HAP-1 (cell line): ENCODE results near the gene MDGA2.
"Not testable (repeated sequence)": the region's sequence is repeated elsewhere in the genome, so short reads cannot be mapped to it uniquely, and the experiment has no call there.

Experiments
- DNase-seq, 2 experiments: peaks; one replicate each; pipeline ENCODE4 v3.0.0-alpha.2; 2016 to 2020; ENCODE audit warnings: low spot score in 2 of 2
- H3K27me3 ChIP-seq: fragments of 250-450 bp; sonication (Bioruptor Pico); 2 replicates; pipeline ENCODE4 v1.5.1; 2020; ENCODE audit warnings: low read depth, mild to moderate bottlenecking, moderate library complexity
- H3K36me3 ChIP-seq: fragments of 250-450 bp; sonication (Bioruptor Pico); replicated peaks from 2 replicates; pipeline ENCODE4 v1.5.1; 2020; ENCODE audit warnings: mild to moderate bottlenecking
- H3K4me1 ChIP-seq: fragments of 250-450 bp; sonication (Bioruptor Pico); 2 replicates; pipeline ENCODE4 v1.5.1; 2020; ENCODE audit warnings: mild to moderate bottlenecking
- H3K4me3 ChIP-seq: fragments of 250-450 bp; sonication (Bioruptor Pico); 2 replicates; pipeline ENCODE4 v1.5.1; 2020; ENCODE audit warnings: mild to moderate bottlenecking, moderate library complexity
- H3K9me3 ChIP-seq: fragments of 250-450 bp; sonication (Bioruptor Pico); 2 replicates; pipeline ENCODE4 v1.5.1; 2020; ENCODE audit warnings: mild to moderate bottlenecking, moderate library complexity
- in situ Hi-C: fragments of 300-500 bp; cut with MboI; formaldehyde crosslinking; loops from 3 replicates; pipeline ENCODE4 v1.14.3; 2020; ENCODE audit warnings: low sequenced_read_pairs, inconsistent platforms, mixed read lengths

Gene MDGA2

DNA sequence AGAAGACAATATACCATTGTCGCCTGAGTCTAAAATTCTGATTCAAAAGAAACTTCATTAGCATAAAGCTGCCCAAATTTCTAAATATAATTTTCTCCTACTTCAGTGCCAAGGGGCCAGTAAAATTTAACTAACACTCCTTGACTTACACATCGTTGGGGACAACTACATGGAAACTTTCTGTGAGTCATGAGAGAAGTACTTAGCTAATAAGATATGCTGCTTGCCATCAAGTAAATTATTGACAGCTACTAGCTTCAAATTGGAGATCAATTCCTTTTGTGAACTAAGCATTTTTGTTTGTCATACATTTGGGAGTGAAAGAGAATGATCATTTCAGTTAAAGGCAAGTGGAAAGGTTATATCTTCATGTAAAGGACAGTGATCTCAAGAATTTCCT lies 373.3 kb downstream of the MDGA2 start:
- Histone ChIP-seq H3K4me1 (no peaks in the 10 kb centered on the region), H3K9me3 (no peaks in the 10 kb centered on the region), H3K36me3 (no peaks in the 10 kb centered on the region), H3K27me3 (no peaks in the 10 kb centered on the region), H3K4me3 (no peak overlapping the region)
- DNase-seq, result no peak
- in situ Hi-C loops, result no loop called here

DNA sequence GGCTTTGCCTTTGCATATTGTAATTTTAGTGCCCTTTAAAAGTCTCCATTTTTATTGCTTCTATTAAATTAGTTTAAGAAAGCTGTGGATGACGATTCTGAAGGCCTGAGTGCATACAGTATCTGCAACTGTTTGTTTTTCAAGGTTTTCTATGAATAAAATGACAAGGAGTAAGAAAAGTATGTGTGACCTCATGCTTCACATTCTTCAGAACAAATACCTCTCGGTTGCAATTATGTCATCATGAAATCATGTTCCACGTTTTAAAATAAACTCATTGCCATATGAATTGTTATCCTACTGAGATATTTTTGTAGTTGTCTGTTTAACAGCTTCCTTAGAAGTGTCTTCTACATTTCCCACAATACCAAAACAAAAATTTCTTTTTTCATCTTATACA lies 374.6 kb downstream of the MDGA2 start:
- no peak overlapping the region for H3K4me3 ChIP-seq
- no peaks in the 10 kb centered on the region for H3K9me3 ChIP-seq
- DNase-seq, result no peak
- H3K4me1 ChIP-seq, result no peaks in the 10 kb centered on the region
- no peaks in the 10 kb centered on the region for H3K36me3 ChIP-seq
- H3K27me3 ChIP-seq, result no peaks in the 10 kb centered on the region
- in situ Hi-C loops, result no loop called here

DNA sequence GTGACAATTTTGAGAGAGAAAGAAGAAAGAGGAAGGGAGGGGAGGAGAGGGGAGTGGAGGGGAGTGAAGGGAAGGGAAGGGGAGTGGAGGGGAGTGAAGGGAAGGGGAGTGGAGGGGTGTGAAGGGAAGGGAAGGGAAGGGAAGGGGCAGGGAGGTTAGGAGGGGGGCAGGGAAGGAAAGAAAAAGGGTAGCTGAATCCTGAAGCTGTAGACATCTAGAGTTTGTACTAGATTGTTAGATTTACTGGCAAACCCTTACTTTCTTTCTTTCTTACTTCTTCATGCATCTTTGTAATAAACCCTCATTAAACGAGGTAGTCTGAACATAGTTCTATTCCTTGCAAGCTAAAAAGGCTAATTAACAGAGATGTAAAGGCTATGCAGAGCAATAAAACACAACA lies 378.0 kb downstream of the MDGA2 start:
- DNase-seq, result no peak
- Histone ChIP-seq H3K4me3 (no peak overlapping the region), H3K4me1 (no peaks in the 10 kb centered on the region), H3K36me3 (no peaks in the 10 kb centered on the region), H3K27me3 (no peaks in the 10 kb centered on the region), H3K9me3 (0 out of 2 replicates have a peak, but pooled peaks cover 2% of the 10 kb centered on the region)
- in situ Hi-C loops, result no loop called here

DNA sequence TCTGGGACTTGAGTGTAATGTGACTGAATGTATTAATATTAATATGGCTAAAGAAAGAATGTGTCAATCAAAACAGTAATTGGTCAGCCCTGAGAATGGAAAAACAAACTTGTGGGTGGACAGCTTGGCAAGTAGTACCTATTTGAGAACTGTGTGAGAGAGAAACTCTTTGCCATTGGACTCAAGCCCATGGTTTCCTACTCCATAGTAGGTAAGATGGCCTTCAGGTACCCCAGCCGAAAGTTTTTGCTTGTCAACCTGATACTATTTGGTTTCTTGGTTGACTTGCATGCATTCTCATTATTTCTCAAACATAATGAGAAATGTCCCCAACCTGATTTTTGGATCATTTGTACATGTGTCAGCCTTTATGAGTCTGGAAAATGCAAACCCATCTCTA lies 391.1 kb downstream of the MDGA2 start:
- H3K4me3 ChIP-seq, result no peak overlapping the region
- H3K4me1 ChIP-seq, result no peaks in the 10 kb centered on the region
- in situ Hi-C loops, result no loop called here
- no peaks in the 10 kb centered on the region for H3K9me3 ChIP-seq
- no peaks in the 10 kb centered on the region for H3K27me3 ChIP-seq
- no peaks in the 10 kb centered on the region for H3K36me3 ChIP-seq
- no peak for DNase-seq

DNA sequence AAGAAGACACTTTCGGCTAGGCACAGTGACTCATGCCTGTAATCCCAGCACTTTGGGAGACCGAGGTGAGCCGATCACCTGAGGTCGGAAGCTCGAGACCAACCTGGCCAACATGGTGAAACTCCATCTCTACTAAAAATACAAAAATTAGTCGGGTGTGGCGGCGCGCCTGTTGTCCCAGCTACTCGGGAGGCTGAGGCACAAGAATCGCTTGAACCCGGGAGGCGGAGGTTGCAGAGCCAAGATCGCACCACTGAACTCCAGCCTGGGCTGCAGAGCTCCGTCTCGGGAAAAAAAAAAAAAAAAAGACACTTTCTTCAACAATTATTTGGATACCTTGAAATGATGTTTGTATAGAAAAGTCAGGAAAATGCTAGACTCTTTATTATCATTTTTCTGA lies 393.6 kb downstream of the MDGA2 start:
- H3K27me3 ChIP-seq, H3K4me3 ChIP-seq, DNase-seq, in situ Hi-C loops, H3K4me1 ChIP-seq, H3K9me3 ChIP-seq, H3K36me3 ChIP-seq: not testable (repeated sequence)

DNA sequence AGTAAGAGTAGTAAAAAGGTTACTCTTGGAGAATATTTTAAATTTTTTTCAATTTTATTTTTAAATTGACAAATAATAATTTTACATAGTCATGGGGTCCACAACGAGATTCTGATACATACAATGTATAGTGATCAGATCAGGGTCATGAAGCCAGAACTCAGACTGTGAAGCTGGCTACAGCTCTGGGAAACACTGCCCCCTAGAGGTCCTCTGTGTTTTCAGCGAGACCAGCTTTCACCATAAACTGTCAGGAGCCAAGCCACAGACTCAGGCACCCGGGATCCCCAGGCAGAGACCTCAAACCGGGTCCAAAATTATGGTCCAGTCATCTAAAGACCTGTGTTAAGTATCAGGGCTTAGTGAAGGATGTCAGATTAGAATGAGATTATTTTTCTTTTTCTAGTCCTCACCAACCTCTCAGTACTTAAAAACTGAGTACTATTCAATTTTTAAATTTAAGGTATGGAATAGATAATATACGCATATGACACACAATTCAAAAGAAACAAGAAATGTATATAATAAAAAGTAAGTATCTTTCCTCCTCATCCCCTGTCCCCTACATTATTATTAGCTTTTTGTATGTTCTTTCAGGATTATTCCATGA lies 397.1 kb downstream of the MDGA2 start:
- in situ Hi-C loops, result no loop called here
- DNase-seq, result peak; percentile 3 to 52
- no peaks in the 10 kb centered on the region for H3K36me3 ChIP-seq
- H3K4me1 ChIP-seq, result no peaks in the 10 kb centered on the region
- no peak overlapping the region for H3K4me3 ChIP-seq
- H3K27me3 ChIP-seq, result no peaks in the 10 kb centered on the region
- no peaks in the 10 kb centered on the region; the same call in 1 of the 2 replicates for H3K9me3 ChIP-seq

DNA sequence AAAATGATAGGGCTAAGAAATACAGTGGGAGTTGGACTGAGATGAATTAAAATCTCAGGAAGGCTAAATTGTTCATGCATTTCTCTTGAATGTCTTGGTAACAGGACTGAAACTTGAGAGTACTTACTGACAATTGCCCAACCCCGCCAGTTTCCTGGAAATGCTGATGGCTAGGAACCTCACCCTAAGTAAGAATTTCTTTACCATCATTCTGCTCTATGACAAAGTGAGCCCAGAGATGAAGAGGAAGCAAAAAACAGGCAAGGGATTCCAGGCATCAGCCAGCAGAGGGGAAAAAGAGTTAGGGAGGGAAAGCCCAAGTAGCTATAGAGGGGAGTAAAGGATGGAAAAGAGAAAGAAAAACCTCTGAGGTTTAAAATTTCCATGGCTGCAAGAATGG lies 397.7 kb downstream of the MDGA2 start:
- no peak overlapping the region for H3K4me3 ChIP-seq
- no peaks in the 10 kb centered on the region for H3K36me3 ChIP-seq
- H3K27me3 ChIP-seq, result no peaks in the 10 kb centered on the region
- in situ Hi-C loops, result no loop called here
- no peaks in the 10 kb centered on the region for H3K4me1 ChIP-seq
- DNase-seq, result no peak
- H3K9me3 ChIP-seq, result no peaks in the 10 kb centered on the region; the same call in 1 of the 2 replicates

DNA sequence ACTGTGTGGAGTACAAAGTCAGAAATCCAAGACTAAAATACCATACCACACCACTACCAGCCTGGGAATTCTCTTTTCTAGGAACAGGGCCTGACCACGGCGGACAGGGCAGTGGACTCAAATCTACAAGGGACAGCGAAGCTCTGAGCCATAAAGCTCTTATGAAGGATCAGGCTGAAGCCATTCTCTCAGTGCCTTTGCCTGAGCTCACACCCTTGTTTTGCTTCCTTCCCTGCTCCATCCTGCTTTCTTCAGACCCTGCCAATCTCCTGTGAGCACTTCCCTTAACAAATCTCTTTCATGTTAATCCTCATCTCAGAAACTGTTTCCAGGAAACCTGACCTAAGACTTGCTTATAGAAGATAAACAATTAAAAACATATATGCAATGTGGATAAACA lies 398.5 kb downstream of the MDGA2 start:
- Histone ChIP-seq H3K27me3 (no peaks in the 10 kb centered on the region), H3K9me3 (no peaks in the 10 kb centered on the region; the same call in 1 of the 2 replicates), H3K4me1 (no peaks in the 10 kb centered on the region), H3K4me3 (no peak overlapping the region), H3K36me3 (no peaks in the 10 kb centered on the region)
- no peak for DNase-seq
- in situ Hi-C loops, result no loop called here

DNA sequence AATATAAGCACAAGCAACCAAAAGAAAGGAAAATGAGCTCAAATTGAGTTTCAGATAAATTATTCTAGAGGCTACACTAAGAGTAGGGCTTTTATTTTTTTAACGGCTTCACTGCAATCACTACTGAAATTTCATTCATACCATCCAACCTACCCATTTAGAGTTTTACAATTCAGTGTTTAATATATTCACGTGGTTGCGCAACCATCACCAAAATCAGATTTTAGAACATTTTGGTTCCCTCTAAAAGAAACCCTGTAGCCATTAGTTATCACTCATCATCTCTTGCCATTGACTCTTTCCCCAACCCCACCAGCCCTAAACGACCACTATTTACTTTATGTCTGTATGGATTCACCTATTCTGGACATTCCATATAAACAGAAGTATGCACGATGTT lies 401.5 kb downstream of the MDGA2 start:
- Histone ChIP-seq H3K27me3 (no peaks in the 10 kb centered on the region), H3K36me3 (no peaks in the 10 kb centered on the region), H3K4me1 (no peaks in the 10 kb centered on the region), H3K4me3 (no peak overlapping the region), H3K9me3 (no peaks in the 10 kb centered on the region; the same call in 1 of the 2 replicates)
- DNase-seq, result no peak
- in situ Hi-C loops, result no loop called here

DNA sequence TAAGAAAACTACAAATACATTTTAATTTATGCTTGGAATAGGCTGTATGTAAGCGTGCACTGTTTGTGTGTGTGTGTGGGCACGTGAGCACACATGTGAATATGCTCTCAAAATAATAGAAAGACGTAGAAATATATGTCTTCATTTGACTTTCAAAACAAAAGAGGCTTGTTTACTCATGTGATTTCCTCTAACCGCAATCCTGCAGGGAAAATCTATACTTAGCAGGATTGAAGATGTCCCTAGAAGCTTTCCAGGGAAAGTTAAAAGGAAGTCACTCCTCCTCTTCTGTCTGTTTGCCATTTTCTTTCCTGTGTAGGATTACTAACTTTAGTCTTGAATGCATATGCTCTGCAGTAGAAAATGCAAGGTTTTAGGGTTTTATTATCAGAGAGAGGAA lies 404.7 kb downstream of the MDGA2 start:
- Histone ChIP-seq H3K4me3 (no peak overlapping the region), H3K9me3 (no peaks in the 10 kb centered on the region), H3K36me3 (no peaks in the 10 kb centered on the region), H3K27me3 (no peaks in the 10 kb centered on the region), H3K4me1 (no peaks in the 10 kb centered on the region)
- no peak for DNase-seq
- in situ Hi-C loops, result no loop called here

DNA sequence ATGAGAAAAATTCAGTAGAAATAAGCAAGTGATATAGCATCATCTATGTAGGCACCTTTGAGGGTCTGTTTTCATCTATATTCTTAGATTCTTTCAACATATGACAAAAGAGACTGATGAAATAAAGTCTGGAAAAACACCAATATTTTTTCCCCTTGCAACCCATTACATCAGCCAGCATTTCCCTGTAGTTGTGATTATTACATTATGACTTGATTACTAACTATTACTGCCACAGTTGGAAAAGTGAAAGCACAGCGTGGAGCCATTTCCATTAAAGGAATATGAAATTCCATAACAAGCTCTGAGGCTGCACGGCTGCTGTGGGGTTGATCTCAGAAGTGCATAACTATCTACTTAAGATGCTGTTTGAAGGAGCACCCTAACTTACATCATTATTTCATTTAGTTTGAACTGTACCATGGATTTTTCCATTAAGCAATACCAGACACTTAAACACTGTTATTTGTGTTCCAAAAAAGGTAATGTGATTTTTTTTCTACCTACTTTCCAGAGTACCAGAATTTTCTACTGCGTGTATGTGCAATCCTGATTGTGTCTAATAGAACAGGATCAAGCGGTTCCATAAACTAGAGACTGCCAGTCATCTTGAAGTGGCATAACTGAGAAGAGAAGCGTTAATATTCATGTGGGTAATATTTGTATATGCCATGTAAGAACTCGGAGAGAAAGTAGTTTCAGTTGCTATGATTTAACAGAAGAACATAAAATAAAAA lies 405.5 kb downstream of the MDGA2 start:
- Histone ChIP-seq H3K4me3 (no peak overlapping the region), H3K36me3 (no peaks in the 10 kb centered on the region), H3K27me3 (no peaks in the 10 kb centered on the region), H3K4me1 (no peaks in the 10 kb centered on the region), H3K9me3 (no peaks in the 10 kb centered on the region)
- no peak for DNase-seq
- in situ Hi-C loops, result no loop called here

DNA sequence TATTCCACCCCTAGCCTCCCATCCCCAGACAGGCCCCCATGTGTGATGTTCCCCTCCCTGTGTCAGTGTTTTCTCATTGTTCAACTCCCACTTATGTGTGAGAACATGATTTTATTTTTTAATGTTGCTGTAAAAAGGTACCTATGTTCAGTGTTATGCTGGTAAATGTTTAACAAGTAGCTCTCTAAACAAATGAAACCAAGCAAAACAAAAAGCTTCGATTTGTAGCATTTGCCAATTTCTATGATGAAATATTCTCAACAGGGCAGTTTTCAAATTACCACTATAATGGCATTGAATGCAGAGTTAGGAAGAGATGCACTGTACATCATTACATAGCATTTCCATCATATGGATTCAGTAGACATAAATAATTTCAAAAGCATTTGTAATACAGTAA lies 410.6 kb downstream of the MDGA2 start:
- H3K9me3 ChIP-seq, result no peaks in the 10 kb centered on the region
- no peaks in the 10 kb centered on the region for H3K36me3 ChIP-seq
- no peaks in the 10 kb centered on the region for H3K4me1 ChIP-seq
- in situ Hi-C loops, result no loop called here
- no peaks in the 10 kb centered on the region for H3K27me3 ChIP-seq
- no peak overlapping the region for H3K4me3 ChIP-seq
- DNase-seq, result no peak

DNA sequence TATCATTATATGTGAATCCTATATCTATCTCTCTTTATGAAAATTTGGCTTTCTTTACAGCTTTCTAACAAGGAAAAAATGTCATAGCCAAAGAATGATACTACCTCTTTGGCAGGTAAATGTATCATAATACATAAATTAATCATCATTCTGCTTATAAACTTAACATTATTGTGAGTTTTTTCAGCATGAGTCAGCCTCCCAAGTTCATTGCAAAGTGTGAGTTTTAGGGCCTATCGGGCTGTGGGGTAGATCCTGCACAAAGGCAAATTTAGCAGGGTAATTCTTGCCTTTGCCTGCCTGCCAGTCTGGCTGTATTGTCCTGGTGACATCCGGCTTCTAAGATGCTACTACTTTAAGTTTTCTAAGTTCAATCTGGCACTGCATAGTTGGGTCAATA lies 412.6 kb downstream of the MDGA2 start:
- H3K36me3 ChIP-seq, result no peaks in the 10 kb centered on the region
- no peaks in the 10 kb centered on the region for H3K4me1 ChIP-seq
- H3K27me3 ChIP-seq, result no peaks in the 10 kb centered on the region
- no peak overlapping the region for H3K4me3 ChIP-seq
- DNase-seq, result no peak
- in situ Hi-C loops, result no loop called here
- H3K9me3 ChIP-seq, result no peaks in the 10 kb centered on the region

DNA sequence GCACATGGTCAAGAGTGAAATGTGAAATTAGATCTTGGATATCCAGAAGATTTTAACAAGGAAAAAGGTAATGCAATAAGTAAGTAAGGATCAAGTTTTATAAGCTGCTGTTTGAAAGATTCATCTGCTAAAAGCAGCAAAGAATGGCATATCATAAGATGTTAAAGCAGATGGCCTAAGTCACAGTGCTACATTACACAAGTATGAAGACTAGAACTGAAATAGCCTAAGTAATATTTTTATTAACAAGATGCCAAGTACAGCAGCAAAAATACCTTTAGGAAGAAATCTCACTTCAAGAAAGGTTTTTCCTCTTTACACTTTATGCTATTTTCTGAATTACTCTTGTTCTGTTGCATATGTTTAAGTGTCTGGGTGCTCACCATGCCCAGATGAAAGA lies 414.1 kb downstream of the MDGA2 start:
- in situ Hi-C loops, result no loop called here
- H3K4me3 ChIP-seq, result no peak overlapping the region
- no peaks in the 10 kb centered on the region for H3K4me1 ChIP-seq
- H3K27me3 ChIP-seq, result no peaks in the 10 kb centered on the region
- no peaks in the 10 kb centered on the region for H3K36me3 ChIP-seq
- no peak for DNase-seq
- no peaks in the 10 kb centered on the region for H3K9me3 ChIP-seq

DNA sequence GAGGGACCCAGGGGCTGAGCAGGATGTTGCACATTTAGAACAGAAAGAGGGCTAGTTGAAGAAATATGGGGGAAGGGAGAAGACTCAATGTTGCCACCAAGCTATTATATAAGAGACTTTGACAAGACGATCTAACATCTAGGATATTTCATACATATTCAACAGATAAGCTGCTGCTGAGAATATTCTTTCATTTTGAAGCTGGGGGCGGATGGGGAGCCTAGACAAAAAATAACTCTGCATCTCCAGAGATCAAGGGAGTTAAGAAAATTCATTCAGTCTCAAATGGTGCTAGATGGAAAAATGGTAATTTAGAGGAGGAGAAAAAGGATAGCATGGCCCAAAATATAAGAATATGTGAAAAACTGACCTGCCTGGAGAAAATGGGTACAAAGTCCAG lies 415.6 kb downstream of the MDGA2 start:
- Histone ChIP-seq H3K4me3 (no peak overlapping the region), H3K9me3 (no peaks in the 10 kb centered on the region), H3K36me3 (no peaks in the 10 kb centered on the region), H3K27me3 (no peaks in the 10 kb centered on the region), H3K4me1 (no peaks in the 10 kb centered on the region)
- no peak for DNase-seq
- in situ Hi-C loops, result no loop called here
